Osteoblast (primary cell): ENCODE data around the gene KLHL29. TPM values are rescaled to one million over a fixed set of nuclear protein-coding genes. Genes with fewer than 3 reads are reported as not detected.

Experiments used
- DNase-seq: peaks from one replicate; pipeline ENCODE4 v3.0.0; 2011; ENCODE audit warnings: low spot score, mixed read lengths; ENCODE audit not compliant: insufficient read length; ENCODE audit errors: missing footprints
- H2AFZ ChIP-seq: 2 replicates; pipeline ENCODE4 v1.6.0; 2011; ENCODE audit warnings: mild to moderate bottlenecking, low read length
- H3K27ac ChIP-seq: 2 replicates; pipeline ENCODE4 v1.5.1; 2011; ENCODE audit warnings: mild to moderate bottlenecking, low read depth, low read length, moderate library complexity
- H3K27me3 ChIP-seq: 2 replicates; pipeline ENCODE4 v1.6.0; 2012; ENCODE audit warnings: mild to moderate bottlenecking, control low read depth, inconsistent platforms, low read length, moderate library complexity; ENCODE audit not compliant: insufficient read depth
- H3K36me3 ChIP-seq: 2 replicates; pipeline ENCODE4 v1.5.1; 2011; ENCODE audit warnings: mild to moderate bottlenecking, low read length, control low read depth, moderate library complexity; ENCODE audit not compliant: insufficient read depth
- H3K4me1 ChIP-seq: 2 replicates; pipeline ENCODE4 v1.5.1; 2011; ENCODE audit warnings: mild to moderate bottlenecking, low read length, control low read depth, moderate library complexity; ENCODE audit not compliant: insufficient read depth
- H3K4me2 ChIP-seq: 2 replicates; pipeline ENCODE4 v1.6.0; 2011; ENCODE audit warnings: mild to moderate bottlenecking, low read length; ENCODE audit not compliant: insufficient read depth
- H3K4me3 ChIP-seq: fragments of 200-600 bp; sonication (generic); 3 replicates; pipeline ENCODE4 v1.5.1; 2012; ENCODE audit warnings: mild to moderate bottlenecking, low read length, inconsistent platforms; ENCODE audit not compliant: insufficient read depth
- H3K79me2 ChIP-seq: 2 replicates; pipeline ENCODE4 v1.6.0; 2012; ENCODE audit warnings: mild to moderate bottlenecking, low read length, control low read depth, inconsistent platforms; ENCODE audit not compliant: insufficient read depth
- H3K9me3 ChIP-seq: 2 replicates; pipeline ENCODE4 v1.5.1; 2011; ENCODE audit warnings: low read depth, low read length, control low read depth
- H4K20me1 ChIP-seq: 2 replicates; pipeline ENCODE4 v1.6.0; 2012; ENCODE audit warnings: mild to moderate bottlenecking, low read length, control low read depth; ENCODE audit not compliant: insufficient read depth
- CTCF ChIP-seq: IDR thresholded peaks from 2 replicates; pipeline ENCODE4 v1.5.1; 2011; ENCODE audit warnings: mild to moderate bottlenecking, low read depth, low read length, moderate library complexity; ENCODE audit errors: extremely low read depth
- total RNA-seq: library from RNA; depleted of rRNA; stranded (reverse); fragments of >200 nt; gene quantifications from 2 replicates; pipeline ENCODE4 v1.2.3, GENCODE V29; 2012

Gene KLHL29
- total RNA-seq, 1 donor = 3.3 TPM

- Histone ChIP-seq H3K27ac (no peak overlapping the region), H3K9me3 (no peaks in the 10 kb centered on the region), H2AFZ (no peak overlapping the region), H3K36me3 (no peaks in the 10 kb centered on the region), H3K4me1 (no peaks in the 10 kb centered on the region), H3K4me3 (no peak overlapping the region), H4K20me1 (no peaks in the 10 kb centered on the region), H3K27me3 (no peaks in the 10 kb centered on the region), H3K4me2 (no peak overlapping the region), H3K79me2 (no peaks in the 10 kb centered on the region)
- no peak for TF ChIP-seq CTCF
- peak; percentile 26 for DNase-seq
Measured at GRCh38 chr2:23691106-23691470, 306.1 kb downstream of the KLHL29 start.

GRCh38 chr2:23691565-23691964, 306.6 kb downstream of the KLHL29 start:
- no peaks in the 10 kb centered on the region for H4K20me1 ChIP-seq
- no peak overlapping the region for H3K4me2 ChIP-seq
- no peaks in the 10 kb centered on the region for H3K9me3 ChIP-seq
- no peaks in the 10 kb centered on the region for H3K79me2 ChIP-seq
- H3K27me3 ChIP-seq = no peaks in the 10 kb centered on the region
- no peak overlapping the region for H3K4me3 ChIP-seq
- no peak overlapping the region for H2AFZ ChIP-seq
- no peak overlapping the region for H3K27ac ChIP-seq
- no peaks in the 10 kb centered on the region for H3K4me1 ChIP-seq
- no peak for TF ChIP-seq CTCF
- H3K36me3 ChIP-seq = no peaks in the 10 kb centered on the region
- peak; percentile 87 for DNase-seq

- peaks cover 4% of the 10 kb centered on the region for H4K20me1 ChIP-seq
- H3K4me2 ChIP-seq = no peak overlapping the region
- H3K36me3 ChIP-seq = no peaks in the 10 kb centered on the region
- peak; percentile 72 for DNase-seq
- no peaks in the 10 kb centered on the region for H3K4me1 ChIP-seq
- no peaks in the 10 kb centered on the region for H3K27me3 ChIP-seq
- no peak overlapping the region for H3K4me3 ChIP-seq
- H3K9me3 ChIP-seq = no peaks in the 10 kb centered on the region
- H3K79me2 ChIP-seq = no peaks in the 10 kb centered on the region
- no peak for TF ChIP-seq CTCF
- no peak overlapping the region for H2AFZ ChIP-seq
- no peak overlapping the region for H3K27ac ChIP-seq
Measured at GRCh38 chr2:23692263-23692662, 307.3 kb downstream of the KLHL29 start.

GRCh38 chr2:23692851-23693605, 308.0 kb downstream of the KLHL29 start:
- Histone ChIP-seq H3K27me3 (no peaks in the 10 kb centered on the region), H3K4me3 (no peak overlapping the region), H3K27ac (no peak overlapping the region), H3K4me1 (peaks cover 2% of the 10 kb centered on the region), H3K4me2 (no peak overlapping the region), H3K9me3 (no peaks in the 10 kb centered on the region), H4K20me1 (peaks cover 6% of the 10 kb centered on the region), H3K79me2 (no peaks in the 10 kb centered on the region), H3K36me3 (no peaks in the 10 kb centered on the region), H2AFZ (no peak overlapping the region)
- peak; percentile 81 for DNase-seq
- no peak for TF ChIP-seq CTCF
